CD4-positive, alpha-beta T cell treated with Interleukin-6 at 100 ng/mL for 8 hours (primary cell): ENCODE results near the gene CLECL1.
"Not testable (repeated sequence)": the region's sequence is repeated elsewhere in the genome, so short reads cannot be mapped to it uniquely, and the experiment has no call there.

ENCODE experiments used
- DNase-seq: peaks from one replicate; pipeline ENCODE4 v3.0.0-alpha.2; 2020; ENCODE audit warnings: mixed read lengths, low spot score

The CLECL1 gene

DNA sequence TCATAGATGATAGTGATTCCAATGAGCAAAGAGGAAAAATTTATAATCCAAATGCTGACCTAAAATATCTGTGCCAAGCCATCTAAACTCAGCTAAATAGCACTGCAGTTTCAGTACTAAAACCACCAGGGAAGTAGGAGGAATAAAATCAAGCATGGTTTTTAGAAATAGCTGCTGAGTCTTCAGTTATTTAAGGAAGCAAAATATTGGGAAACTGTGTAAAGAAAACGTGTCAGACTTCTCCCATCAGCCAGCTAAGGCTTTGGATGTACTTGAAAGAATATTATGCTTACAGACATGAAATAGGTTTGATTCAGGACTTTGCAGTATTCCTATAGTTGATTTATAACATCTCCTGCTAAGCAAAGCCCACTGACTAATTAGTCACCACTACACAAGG is 38.7 kb downstream of the CLECL1 start:
- DNase-seq: no peak

DNA sequence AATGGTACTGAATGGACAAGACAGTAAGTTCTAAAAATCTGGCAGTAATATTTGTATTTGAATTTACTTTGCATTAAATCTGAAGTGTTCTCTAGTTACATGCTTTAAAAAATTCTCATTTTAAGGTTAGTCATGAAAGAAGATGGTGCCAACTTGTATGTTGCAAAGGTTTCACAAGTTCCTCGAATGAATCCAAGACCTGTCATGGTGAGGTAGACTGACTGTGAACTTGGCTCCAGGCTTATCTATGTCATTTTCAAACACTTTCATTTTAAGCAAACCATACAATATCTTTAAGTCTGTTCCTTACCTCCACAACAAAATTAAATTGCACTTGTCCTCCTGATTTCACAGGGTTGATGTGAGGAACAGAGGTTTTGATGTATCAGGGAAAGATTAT is 40.0 kb downstream of the CLECL1 start:
- DNase-seq: no peak

DNA sequence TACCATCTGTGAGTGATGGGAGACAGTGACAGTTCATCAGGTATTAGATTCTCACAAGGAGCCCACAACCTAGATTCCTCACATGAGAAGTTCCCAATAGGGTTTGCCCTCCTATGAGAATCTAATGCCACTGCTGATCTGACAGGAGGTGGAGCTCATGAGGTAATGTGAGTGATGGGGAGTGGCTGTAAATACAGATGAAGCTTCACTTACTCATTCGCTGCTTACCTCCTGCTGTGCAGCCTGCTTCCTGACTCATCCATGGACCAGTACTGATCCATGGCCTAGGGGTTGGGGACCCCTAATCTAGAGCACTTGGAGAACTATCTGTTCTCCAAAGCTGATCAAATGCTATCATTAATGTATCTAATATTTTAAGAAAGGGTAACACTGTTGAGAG is 45.7 kb downstream of the CLECL1 start:
- DNase-seq: no peak

DNA sequence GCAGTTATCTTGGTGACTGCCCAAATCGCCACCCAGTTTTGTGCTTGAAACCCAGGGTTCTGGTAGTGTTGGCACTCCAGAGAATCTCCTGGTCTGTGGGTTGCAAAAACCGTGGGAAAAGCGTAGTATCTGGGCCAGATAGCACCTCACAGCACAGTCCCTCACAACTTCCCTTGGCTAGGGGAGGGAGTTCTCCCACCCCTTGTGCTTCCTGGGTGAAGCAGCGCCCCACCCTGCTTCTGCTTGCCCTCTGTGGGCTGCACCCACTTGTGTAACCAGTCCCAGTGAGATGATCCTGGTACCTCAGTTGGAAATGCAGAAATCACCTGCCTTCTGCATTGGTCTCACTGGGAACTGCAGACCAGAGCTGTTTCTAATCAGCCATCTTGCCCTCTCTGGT is 47.0 kb downstream of the CLECL1 start:
- no peak for DNase-seq

DNA sequence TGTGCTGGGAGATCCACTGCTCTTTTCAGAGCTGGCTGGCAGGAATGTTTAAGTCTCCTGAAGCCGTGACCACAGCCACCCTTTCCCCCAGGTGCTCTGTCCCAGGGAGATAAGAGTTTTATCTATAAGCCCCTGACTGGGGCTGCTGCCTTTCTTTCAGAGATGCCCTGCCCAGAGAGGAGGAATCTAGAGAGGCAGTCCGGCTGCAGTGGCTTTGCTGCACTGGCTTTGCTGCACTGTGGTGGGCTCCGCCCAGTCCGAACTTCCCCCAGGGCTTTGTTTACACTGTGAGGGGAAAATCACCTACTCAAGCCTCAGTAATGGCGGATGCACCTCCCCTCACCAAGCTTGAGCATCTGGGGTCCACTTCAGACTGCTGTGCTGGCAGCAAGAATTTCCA is 47.5 kb downstream of the CLECL1 start:
- DNase-seq: not testable (repeated sequence)

DNA sequence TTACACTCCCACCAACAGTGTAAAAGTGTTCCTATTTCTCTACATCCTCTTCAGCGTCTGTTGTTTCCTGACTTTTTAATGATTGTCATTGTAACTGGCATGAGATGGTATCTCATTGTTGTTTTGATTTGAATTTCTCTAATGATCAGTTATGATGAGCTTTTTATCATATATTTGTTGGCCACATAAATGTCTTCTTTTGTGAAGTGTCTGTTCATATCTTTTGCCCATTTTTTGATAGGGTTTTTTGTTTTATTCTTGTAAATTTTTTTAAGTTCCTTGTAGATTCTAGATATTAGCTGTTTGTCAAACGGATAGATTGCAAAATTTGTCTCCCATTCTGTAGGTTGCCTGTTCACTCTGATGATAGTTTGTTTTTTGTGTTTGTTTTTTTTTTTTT is 49.9 kb downstream of the CLECL1 start:
- DNase-seq: not testable (repeated sequence)

DNA sequence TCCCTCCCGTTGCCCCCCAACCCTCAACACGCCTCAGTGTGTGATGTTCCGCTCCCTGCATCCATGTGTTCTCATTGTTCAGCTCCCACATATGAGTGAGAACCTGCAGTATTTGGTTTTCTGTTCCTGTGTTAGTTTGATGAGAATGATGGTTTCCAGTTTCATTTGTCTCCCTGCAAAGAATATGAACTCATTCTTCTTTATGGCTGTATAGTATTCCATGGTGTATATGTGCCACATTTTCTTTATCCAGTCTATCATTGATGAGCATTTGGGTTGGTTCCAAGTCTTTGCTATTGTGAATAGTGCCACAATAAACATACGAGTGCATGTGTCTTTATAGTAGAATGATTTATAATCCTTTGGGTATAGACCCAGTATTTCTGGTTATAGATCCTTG is 50.4 kb downstream of the CLECL1 start:
- not testable (repeated sequence) for DNase-seq

DNA sequence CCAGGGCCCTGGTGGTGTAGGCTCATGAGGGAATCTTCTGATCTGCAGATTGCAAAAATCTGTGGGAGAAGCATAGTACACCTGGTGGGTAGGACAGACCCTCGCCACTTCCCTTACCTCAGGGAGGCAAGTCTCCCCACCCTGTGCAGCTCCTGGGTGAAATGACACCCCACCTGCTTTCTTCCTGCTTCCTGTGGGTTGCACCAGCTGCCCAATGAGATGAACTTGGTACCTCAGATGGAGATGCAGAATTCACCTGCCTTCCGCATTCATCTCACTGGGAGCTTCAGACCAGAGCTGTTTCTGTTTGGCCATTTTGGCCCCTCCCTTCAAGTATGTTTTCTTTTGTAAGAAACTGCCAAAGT is 58.7 kb downstream of the CLECL1 start:
- peak; percentile 67 for DNase-seq

DNA sequence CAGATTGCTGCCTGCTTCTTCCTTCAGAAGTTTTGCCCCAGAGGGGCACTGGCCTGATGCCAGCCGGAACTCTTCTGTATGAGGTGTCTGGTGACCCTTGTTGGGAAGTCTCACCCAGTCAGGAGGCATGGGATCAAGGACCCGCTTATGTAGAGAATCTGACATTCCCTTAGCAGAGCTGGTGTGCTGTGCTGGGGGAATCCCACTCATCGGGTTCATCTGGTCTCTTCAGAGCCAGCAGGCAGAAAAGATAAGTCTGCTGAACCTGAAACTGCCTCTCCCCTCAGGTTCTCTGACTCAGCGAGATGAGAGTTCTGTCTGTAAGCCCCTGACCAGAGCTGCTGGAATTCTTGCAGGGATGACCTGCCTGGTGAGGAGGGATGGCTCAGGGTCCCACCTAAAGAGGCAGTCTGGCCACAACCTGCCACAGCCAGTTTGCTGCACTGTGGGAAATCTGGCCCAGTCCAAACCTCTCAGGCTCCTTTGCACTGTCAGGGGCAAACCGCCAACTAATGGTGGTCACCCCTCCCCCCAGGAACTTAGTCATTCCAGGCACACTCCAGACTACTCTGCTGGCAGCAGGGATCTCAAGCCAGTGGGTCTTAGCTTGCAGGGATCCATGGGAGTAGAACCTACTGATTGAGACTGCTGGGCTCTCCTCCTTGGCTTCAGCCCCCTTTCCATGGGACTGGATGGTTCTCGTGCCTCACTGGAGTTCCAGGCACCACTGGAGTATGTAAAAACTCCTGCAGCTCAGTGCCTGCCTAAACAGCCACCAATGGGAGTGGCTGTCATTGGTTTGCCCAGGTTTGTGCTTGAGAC is 59.3 kb downstream of the CLECL1 start:
- peak; percentile 53 for DNase-seq
